B cell (primary cell): Measurements from ENCODE around the gene ZNF112.

Source experiments
- CTCF ChIP-seq: fragments of 200-600 bp; IDR thresholded peaks from one replicate; pipeline ENCODE4 v1.8.0; 2022; ENCODE audit warnings: antibody characterized with exemption, mild to moderate bottlenecking
- EZH2 ChIP-seq: IDR thresholded peaks from 2 replicates; pipeline ENCODE4 v1.6.1; 2012; ENCODE audit warnings: borderline replicate concordance, low read depth, mild to moderate bottlenecking, moderate library complexity, low read length; ENCODE audit not compliant: insufficient read depth, poor library complexity, severe bottlenecking

DNA sequence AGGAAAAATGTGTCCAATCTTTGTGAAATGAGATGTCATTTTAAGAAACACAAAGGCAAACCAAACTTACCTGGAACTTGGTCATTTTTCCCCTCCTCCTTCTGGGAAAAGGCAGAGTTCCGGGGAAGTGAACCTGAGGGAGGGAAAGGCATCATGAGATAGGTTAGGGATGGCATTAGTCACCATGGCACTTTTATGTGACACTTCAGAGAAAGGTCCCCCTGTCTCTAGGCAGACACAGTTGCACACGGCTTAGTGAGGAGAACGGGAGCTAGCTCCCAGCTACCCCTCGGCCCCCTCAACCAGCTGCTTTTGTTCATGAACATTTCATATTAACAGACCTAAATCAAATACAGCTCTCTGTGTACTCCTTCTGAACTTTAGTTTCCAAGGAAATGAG lies 53.2 kb downstream of the ZNF112 start:
- TF ChIP-seq CTCF (no peak), EZH2 (no peak)
